Measurements from ENCODE around the gene FNDC3B.

Gene FNDC3B

GRCh38 chr3:172211123-172211522 is 171.7 kb downstream of the FNDC3B start:
- no peak for TF ChIP-seq CTCF (conservative IDR thresholded peaks at IDR 0.05; ENCODE audit: control insufficient read depth, insufficient read depth, low read depth, low read length)
- no peak for DNase-seq (ENCODE audit: low read depth)
- no peak overlapping the region for H3K4me3 ChIP-seq (ENCODE audit: control insufficient read depth, low read depth, low read length)

- no peak for TF ChIP-seq CTCF (conservative IDR thresholded peaks at IDR 0.05; ENCODE audit: control insufficient read depth, insufficient read depth, low read depth, low read length)
- DNase-seq (ENCODE audit: low read depth): peak; percentile 73
- no peak overlapping the region for H3K4me3 ChIP-seq (ENCODE audit: control insufficient read depth, low read depth, low read length)
Observed at GRCh38 chr3:172213200-172213599, 173.8 kb downstream of the FNDC3B start.

GRCh38 chr3:172213904-172214303 is 174.5 kb downstream of the FNDC3B start:
- DNase-seq (ENCODE audit: low read depth): no peak
- TF ChIP-seq CTCF (conservative IDR thresholded peaks at IDR 0.05; ENCODE audit: control insufficient read depth, insufficient read depth, low read depth, low read length): no peak
- no peak overlapping the region for H3K4me3 ChIP-seq (ENCODE audit: control insufficient read depth, low read depth, low read length)

GRCh38 chr3:172216267-172216666 is 176.9 kb downstream of the FNDC3B start:
- no peak overlapping the region for H3K4me3 ChIP-seq (ENCODE audit: control insufficient read depth, low read depth, low read length)
- DNase-seq (ENCODE audit: low read depth): no peak
- no peak for TF ChIP-seq CTCF (conservative IDR thresholded peaks at IDR 0.05; ENCODE audit: control insufficient read depth, insufficient read depth, low read depth, low read length)

- H3K4me3 ChIP-seq (ENCODE audit: control insufficient read depth, low read depth, low read length): no peak overlapping the region
- DNase-seq (ENCODE audit: low read depth): no peak
- TF ChIP-seq CTCF (conservative IDR thresholded peaks at IDR 0.05; ENCODE audit: control insufficient read depth, insufficient read depth, low read depth, low read length): no peak
Observed at GRCh38 chr3:172216911-172217310, 177.5 kb downstream of the FNDC3B start.

- peak; percentile 64 for DNase-seq (ENCODE audit: low read depth)
- no peak overlapping the region for H3K4me3 ChIP-seq (ENCODE audit: control insufficient read depth, low read depth, low read length)
- no peak for TF ChIP-seq CTCF (conservative IDR thresholded peaks at IDR 0.05; ENCODE audit: control insufficient read depth, insufficient read depth, low read depth, low read length)
Observed at GRCh38 chr3:172217877-172218276, 178.5 kb downstream of the FNDC3B start.

All from fibroblast of mammary gland (primary cell).